Upper lobe of left lung (tissue), 4 donors: ENCODE results near the gene GRIA1.

Source experiments
- EP300 ChIP-seq, 4 donors: sonication (generic); formaldehyde crosslinking; IDR thresholded peaks; one replicate each; pipeline ENCODE4 v1.5.1; 2017; ENCODE audit warnings: antibody characterized with exemption in 4 of 4, control low read depth in 2 of 4
- POLR2AphosphoS5 ChIP-seq, 2 donors: sonication (generic); formaldehyde crosslinking; IDR thresholded peaks; one replicate each; pipeline ENCODE4 v1.5.1; 2017; ENCODE audit warnings: antibody characterized with exemption in 2 of 2
- TF ChIP-seq, protein P1 (sequence below), 6 experiments: fragments of 450-650 bp in 4 of 6; fragments of 200-600 bp in 2 of 6; sonication (generic) in 2 of 6; IDR thresholded peaks; one replicate each; pipeline ENCODE4 v1.5.1; 2016 to 2019; ENCODE audit warnings: antibody characterized with exemption in 6 of 6

DNA sequence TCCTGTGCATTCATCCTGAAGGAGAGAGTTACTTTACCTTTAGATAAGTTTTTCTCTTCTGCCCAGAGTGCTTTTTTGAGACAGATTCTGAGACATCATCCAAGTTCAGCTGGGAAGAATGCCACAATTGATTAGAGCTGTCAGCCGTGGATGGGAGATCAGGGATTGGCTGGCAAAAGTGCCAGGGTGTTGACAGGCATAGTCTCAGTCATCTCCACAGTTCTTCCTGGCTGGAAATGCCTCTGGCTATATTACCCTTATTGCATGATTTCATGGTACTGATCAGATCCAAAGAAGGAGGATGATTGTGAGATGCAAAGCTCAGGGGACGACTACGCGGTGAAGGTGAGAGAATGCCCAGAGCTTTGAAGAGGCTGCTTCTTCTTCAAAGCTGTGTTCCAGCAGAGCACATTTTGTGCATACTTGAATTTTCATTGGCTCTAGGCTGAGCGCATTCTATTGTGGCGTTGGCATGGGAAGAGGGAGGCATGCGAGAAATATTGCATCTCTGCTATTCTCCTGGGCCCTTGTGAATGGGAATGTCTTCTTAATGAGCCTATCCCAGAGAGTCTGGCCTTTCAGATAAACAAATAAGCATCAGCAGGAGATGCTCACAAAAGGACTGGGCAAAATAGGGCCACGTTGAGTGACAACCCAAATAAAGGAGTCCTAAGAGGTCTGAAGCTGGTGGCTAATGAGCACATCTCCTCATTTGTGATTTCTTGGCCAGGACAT is 82.1 kb downstream of the GRIA1 start:
- TF ChIP-seq EP300 (IDR thresholded peaks at IDR 0.05): no peak
- TF ChIP-seq, protein P1, sequence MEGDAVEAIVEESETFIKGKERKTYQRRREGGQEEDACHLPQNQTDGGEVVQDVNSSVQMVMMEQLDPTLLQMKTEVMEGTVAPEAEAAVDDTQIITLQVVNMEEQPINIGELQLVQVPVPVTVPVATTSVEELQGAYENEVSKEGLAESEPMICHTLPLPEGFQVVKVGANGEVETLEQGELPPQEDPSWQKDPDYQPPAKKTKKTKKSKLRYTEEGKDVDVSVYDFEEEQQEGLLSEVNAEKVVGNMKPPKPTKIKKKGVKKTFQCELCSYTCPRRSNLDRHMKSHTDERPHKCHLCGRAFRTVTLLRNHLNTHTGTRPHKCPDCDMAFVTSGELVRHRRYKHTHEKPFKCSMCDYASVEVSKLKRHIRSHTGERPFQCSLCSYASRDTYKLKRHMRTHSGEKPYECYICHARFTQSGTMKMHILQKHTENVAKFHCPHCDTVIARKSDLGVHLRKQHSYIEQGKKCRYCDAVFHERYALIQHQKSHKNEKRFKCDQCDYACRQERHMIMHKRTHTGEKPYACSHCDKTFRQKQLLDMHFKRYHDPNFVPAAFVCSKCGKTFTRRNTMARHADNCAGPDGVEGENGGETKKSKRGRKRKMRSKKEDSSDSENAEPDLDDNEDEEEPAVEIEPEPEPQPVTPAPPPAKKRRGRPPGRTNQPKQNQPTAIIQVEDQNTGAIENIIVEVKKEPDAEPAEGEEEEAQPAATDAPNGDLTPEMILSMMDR (IDR thresholded peaks at IDR 0.05): no peak
- TF ChIP-seq POLR2AphosphoS5 (IDR thresholded peaks at IDR 0.05): no peak
